Liver (tissue), 9 donors: Measurements from ENCODE around the gene SIL1. TPM values are rescaled to one million over a fixed set of nuclear protein-coding genes. Genes with fewer than 3 reads are reported as not detected.

Experiments used
- DNase-seq: peaks from one replicate; pipeline ENCODE4 v3.0.0-alpha.2; 2017; ENCODE audit warnings: low spot score
- H3K27ac ChIP-seq, 2 donors: one replicate each; pipeline ENCODE4 v1.7.0; 2013; ENCODE audit warnings: inconsistent platforms in 2 of 2, low read length in 2 of 2, control low read depth in 1 of 2, low read depth in 1 of 2, mild to moderate bottlenecking in 1 of 2
- H3K27me3 ChIP-seq, 4 donors: one replicate each; pipeline versions ENCODE4 v1.6.1 to v1.7.0; 2013; ENCODE audit warnings: low read length in 3 of 4, inconsistent platforms in 1 of 4, mild to moderate bottlenecking in 1 of 4, moderate library complexity in 1 of 4; ENCODE audit not compliant: control insufficient read depth in 4 of 4, insufficient read depth in 4 of 4
- H3K36me3 ChIP-seq, 4 donors: one replicate each; pipeline versions ENCODE4 v1.6.1 to v1.7.0; 2013; ENCODE audit warnings: low read length in 3 of 4, mild to moderate bottlenecking in 3 of 4, low read depth in 1 of 4, moderate library complexity in 1 of 4; ENCODE audit not compliant: control insufficient read depth in 4 of 4, insufficient read depth in 3 of 4
- H3K4me1 ChIP-seq, 4 donors: one replicate each; pipeline versions ENCODE4 v1.6.1 to v1.7.0; 2013; ENCODE audit warnings: low read length in 3 of 4, mild to moderate bottlenecking in 3 of 4, moderate library complexity in 1 of 4; ENCODE audit not compliant: control insufficient read depth in 4 of 4, insufficient read depth in 4 of 4
- H3K4me3 ChIP-seq, 3 donors: one replicate each; pipeline versions ENCODE4 v1.6.1 to v1.7.0; 2013; ENCODE audit warnings: low read length in 3 of 3, control low read depth in 1 of 3, low read depth in 1 of 3, mild to moderate bottlenecking in 1 of 3
- H3K9ac ChIP-seq, 2 donors: one replicate each; pipeline ENCODE4 v1.7.0; 2013; ENCODE audit warnings: low read length in 2 of 2, mild to moderate bottlenecking in 2 of 2, moderate library complexity in 2 of 2, control low read depth in 1 of 2, low read depth in 1 of 2
- H3K9me3 ChIP-seq, 4 donors: one replicate each; pipeline versions ENCODE4 v1.6.1 to v1.7.0; 2013; ENCODE audit warnings: low read length in 3 of 4; ENCODE audit not compliant: control insufficient read depth in 4 of 4
- ATF3 ChIP-seq: IDR thresholded peaks from 2 replicates; pipeline ENCODE4 v1.6.1; 2016; ENCODE audit warnings: antibody characterized with exemption
- EGR1 ChIP-seq, 2 donors: IDR thresholded peaks; 2 replicates each; pipeline ENCODE4 v1.6.1; 2016 to 2018; ENCODE audit warnings: antibody characterized with exemption in 2 of 2, low read depth in 2 of 2
- FOXA2 ChIP-seq: IDR thresholded peaks from 2 replicates; pipeline ENCODE4 v1.6.1; 2016; ENCODE audit warnings: antibody characterized with exemption
- GABPA ChIP-seq, 2 donors: IDR thresholded peaks in 1 of 2; conservative IDR thresholded peaks in 1 of 2; 2 replicates each; pipeline ENCODE4 v1.6.1; 2016; ENCODE audit warnings: antibody characterized with exemption in 2 of 2, mild to moderate bottlenecking in 1 of 2, moderate library complexity in 1 of 2
- HNF4A ChIP-seq, 2 donors: conservative IDR thresholded peaks; 2 replicates each; pipeline ENCODE4 v1.6.1; 2016; ENCODE audit warnings: antibody characterized with exemption in 2 of 2, mild to moderate bottlenecking in 2 of 2
- HNF4G ChIP-seq: IDR thresholded peaks from 2 replicates; pipeline ENCODE4 v1.6.1; 2016; ENCODE audit warnings: antibody characterized with exemption
- JUND ChIP-seq, 2 donors: IDR thresholded peaks; 2 replicates each; pipeline ENCODE4 v1.6.1; 2016; ENCODE audit warnings: antibody characterized with exemption in 2 of 2
- MAX ChIP-seq: IDR thresholded peaks from 2 replicates; pipeline ENCODE4 v1.6.1; 2016; ENCODE audit warnings: antibody characterized with exemption
- NR2F2 ChIP-seq: IDR thresholded peaks from 2 replicates; pipeline ENCODE4 v1.6.1; 2016; ENCODE audit warnings: antibody characterized with exemption
- RAD21 ChIP-seq, 2 donors: IDR thresholded peaks; 2 replicates each; pipeline ENCODE4 v1.6.1; 2016; ENCODE audit warnings: antibody characterized with exemption in 2 of 2, mild to moderate bottlenecking in 2 of 2
- REST ChIP-seq: IDR thresholded peaks from 2 replicates; pipeline ENCODE4 v1.6.1; 2016; ENCODE audit warnings: antibody characterized with exemption, mild to moderate bottlenecking
- RXRA ChIP-seq, 2 donors: IDR thresholded peaks; 2 replicates each; pipeline ENCODE4 v1.6.1; 2017 to 2018; ENCODE audit warnings: antibody characterized with exemption in 2 of 2, mild to moderate bottlenecking in 1 of 2
- SP1 ChIP-seq: IDR thresholded peaks from 2 replicates; pipeline ENCODE4 v1.6.1; 2018; ENCODE audit warnings: antibody characterized with exemption, mild to moderate bottlenecking
- TAF1 ChIP-seq: conservative IDR thresholded peaks from 2 replicates; pipeline ENCODE4 v1.6.1; 2016; ENCODE audit warnings: antibody characterized with exemption, mild to moderate bottlenecking
- YY1 ChIP-seq: IDR thresholded peaks from 2 replicates; pipeline ENCODE4 v1.6.1; 2016; ENCODE audit warnings: antibody characterized with exemption, mild to moderate bottlenecking
- ZBTB33 ChIP-seq: IDR thresholded peaks from 2 replicates; pipeline ENCODE4 v1.6.1; 2016; ENCODE audit warnings: antibody characterized with exemption
- WGBS: extraction: QIAGEN DNeasy Blood & Tissue Kit; methylation state at CpG from one replicate; pipeline ENCODE4 v1.1.7; 2013; 5-methylcytosine and 5-hydroxymethylcytosine counted together
- polyA plus RNA-seq, 2 donors: library from polyadenylated mRNA; stranded (reverse) in 1 of 2; unstranded in 1 of 2; fragments of 200-250 nt in 1 of 2; fragments of >200 nt in 1 of 2; fragmentation: Nextera tagmentation in 1 of 2; extraction: Ambion mirVana in 1 of 2; gene quantifications; one replicate each; pipeline versions ENCODE4 v1.2.1 to v1.2.3, GENCODE V29; 2013 to 2015
- total RNA-seq, 2 donors: library from RNA; depleted of rRNA; stranded (reverse); fragments of >200 nt; gene quantifications; one replicate each; pipeline ENCODE4 v1.2.3, GENCODE V29; 2014
- donor health status: healthy.
- donor health status: healthy.
- donor health status: healthy.
- donor health status: healthy.
- donor health status: healthy.

The SIL1 gene
- total and polyA plus RNA-seq, 4 donors = 38.1 to 95.1 (median 76.2) TPM

GRCh38 chr5:139196296-139196956 is 1.7 kb downstream of the SIL1 start:
- DNase-seq = no peak
- Histone ChIP-seq H3K27me3 (no peaks in the 10 kb centered on the region), H3K4me1 (peaks cover 2 to 14% (median 3%) of the 10 kb centered on the region in 4 donors), H3K36me3 (no peaks in the 10 kb centered on the region), H3K4me3 (no peak overlapping the region), H3K9me3 (no peaks in the 10 kb centered on the region), H3K27ac (peak overlapping the region in 1 of 2 donors; percentile 23), H3K9ac (no peak overlapping the region)
- 86% methylated on average over 5 of the region's 5 CpGs for WGBS
- TF ChIP-seq SP1 (no peak), YY1 (no peak), HNF4A (conservative IDR thresholded peaks at IDR 0.05) (no peak)

- Histone ChIP-seq H3K27ac (no peak overlapping the region), H3K36me3 (no peaks in the 10 kb centered on the region), H3K4me1 (peaks cover 2 to 14% (median 3%) of the 10 kb centered on the region in 4 donors), H3K9ac (no peak overlapping the region), H3K4me3 (no peak overlapping the region), H3K9me3 (no peaks in the 10 kb centered on the region), H3K27me3 (no peaks in the 10 kb centered on the region)
- 94% methylated on average over 3 of the region's 3 CpGs for WGBS
- DNase-seq = no peak
- TF ChIP-seq JUND (IDR thresholded peaks at IDR 0.05) (no peak), ZBTB33 (no peak), RXRA (IDR thresholded peaks at IDR 0.05) (no peak), REST (no peak), ATF3 (no peak), YY1 (no peak), NR2F2 (no peak), EGR1 (IDR thresholded peaks at IDR 0.05; ENCODE audit: low read depth in 2 of 2) (no peak), TAF1 (no peak), SP1 (no peak), MAX (no peak), FOXA2 (no peak), GABPA (IDR thresholded peaks at IDR 0.05 in 1 of 2, conservative IDR thresholded peaks at IDR 0.05 in 1 of 2) (no peak), HNF4G (no peak), RAD21 (IDR thresholded peaks at IDR 0.05) (no peak)
Observed at GRCh38 chr5:139194486-139194885, 3.7 kb downstream of the SIL1 start.
